HG03103 (cell line): Measurements from ENCODE around the gene EPHX1.
A peak's percentile ranks its signal among the peaks of the same experiment; 100 is the strongest.
"Not testable (repeated sequence)": the region's sequence is repeated elsewhere in the genome, so short reads cannot be mapped to it uniquely, and the experiment has no call there.

Source experiments
- ATAC-seq: cut with Tn5 transposase; IDR thresholded peaks from one replicate; pipeline ENCODE4 v1.9.1; 2021; ENCODE audit warnings: low read depth; ENCODE audit not compliant: unreplicated experiment

Gene EPHX1

DNA sequence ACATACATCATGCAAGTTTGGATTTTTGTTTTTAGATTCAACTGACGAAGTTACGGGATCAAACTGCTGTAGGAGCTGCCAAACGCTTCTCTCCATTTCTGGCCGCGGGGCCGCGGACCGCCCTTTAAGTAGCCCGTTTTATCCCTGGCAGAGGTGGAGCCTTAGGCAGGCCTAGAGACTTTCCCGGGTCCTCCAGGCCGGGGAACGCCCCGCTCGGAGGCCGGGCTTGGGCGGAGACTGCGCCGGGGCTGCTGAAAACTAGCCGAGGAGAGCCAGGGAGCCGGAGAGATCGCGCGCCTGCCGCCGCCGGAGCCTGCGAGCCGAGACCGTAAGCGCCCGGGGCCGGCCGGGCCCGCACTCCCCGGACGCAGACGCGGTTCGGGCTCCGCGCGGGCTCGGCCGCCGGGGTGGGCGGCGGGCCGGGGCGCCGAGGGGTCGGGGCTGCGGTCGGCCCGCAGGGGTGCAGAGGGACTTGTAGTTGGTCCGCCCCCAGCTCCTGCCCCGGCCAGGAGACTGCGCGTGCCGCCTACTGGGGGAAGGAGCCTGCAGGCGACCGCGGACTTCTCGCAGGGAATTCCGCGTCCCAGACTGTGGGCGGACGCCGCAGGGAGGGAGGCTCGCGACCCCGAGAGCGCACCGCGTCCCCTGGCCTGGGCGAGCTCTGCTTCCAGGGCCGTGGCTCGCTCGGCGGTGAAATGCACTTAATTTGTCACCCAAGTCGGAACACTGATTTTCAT is at the start of gene EPHX1:
TSS of gene EPHX1 (plus strand) at position 283 of the 737 bp plus-strand sequence. CDS start 18,606 bp downstream, outside the sequence.
- peak; percentile 92 for ATAC-seq

DNA sequence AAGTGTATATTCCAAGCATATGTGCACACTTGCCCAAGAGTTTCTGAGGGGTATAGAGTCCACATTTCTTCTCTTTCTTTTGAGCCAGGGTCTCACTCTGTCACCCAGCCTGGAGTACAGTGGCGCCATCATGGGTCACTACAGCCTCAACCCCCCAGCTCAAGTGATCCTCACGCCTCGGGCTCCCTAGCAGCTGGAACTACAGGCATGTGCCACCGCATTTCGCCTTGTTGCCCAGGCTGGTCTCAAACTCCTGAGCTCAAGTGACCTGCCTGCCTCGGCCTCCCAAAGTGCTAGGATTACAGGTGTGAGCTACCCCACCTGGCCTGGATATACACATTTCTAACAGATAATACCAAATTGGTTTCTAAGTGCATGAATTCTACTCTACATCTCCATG is 49.4 kb upstream of the EPHX1 start:
- no peak for ATAC-seq

DNA sequence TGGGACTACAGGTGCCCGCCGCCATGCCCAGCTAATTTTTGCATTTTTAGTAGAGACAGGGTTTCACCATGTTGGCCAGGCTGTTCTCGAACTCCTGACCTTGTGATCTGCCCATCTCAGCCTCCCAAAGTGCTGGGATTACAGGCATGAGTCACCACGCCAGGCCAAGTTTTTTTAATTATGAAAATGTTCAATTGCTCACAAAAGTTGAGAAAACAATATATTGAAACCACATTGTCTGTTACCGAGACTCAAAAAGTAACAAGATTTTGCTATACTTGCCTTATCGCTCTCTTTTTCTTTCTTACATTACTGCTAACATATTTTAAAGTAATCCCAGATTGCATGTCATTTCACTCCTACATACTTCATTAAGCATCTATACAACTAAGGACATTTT is 48.5 kb upstream of the EPHX1 start:
- not testable (repeated sequence) for ATAC-seq

DNA sequence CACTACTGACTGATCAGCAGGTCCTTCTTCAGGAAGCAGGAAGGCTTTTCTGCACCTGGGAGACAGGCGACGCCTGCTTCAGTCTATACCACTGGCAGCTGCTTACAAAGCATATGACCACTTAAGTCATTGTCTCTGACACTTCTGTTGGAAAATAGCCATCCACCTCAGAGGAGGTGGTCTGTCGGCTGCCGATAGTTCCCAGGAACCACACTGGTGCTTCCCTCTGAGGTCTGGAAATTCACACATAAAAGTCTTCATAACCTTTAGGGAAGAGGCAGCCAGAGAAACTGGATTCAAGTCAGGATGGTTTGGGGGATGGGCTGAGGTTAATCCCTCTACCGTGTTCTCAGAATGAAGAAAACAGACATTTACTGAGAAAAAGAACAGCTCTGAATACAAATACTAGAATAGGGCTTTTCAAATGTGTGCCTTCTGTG is 47.9 kb upstream of the EPHX1 start:
- ATAC-seq, result no peak

DNA sequence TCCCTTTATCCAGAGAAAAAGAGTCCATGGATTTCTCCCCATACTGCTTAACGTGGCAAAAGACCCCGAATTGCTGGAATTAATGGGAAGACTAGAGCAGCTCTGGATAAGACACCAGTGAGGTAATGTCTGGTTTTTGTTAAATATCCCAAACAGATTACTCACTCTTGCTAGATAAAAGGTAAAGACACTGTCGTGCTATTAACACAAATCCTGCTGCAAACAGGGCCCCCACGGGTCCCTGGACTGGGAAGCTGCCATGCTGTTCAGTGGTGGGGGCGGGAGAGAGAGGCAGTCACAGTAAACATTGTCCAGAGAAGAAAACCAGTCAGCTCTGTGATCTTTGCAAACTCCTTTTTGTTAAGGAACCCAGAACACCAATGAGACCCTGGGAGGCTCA is 47.5 kb upstream of the EPHX1 start:
- no peak for ATAC-seq

DNA sequence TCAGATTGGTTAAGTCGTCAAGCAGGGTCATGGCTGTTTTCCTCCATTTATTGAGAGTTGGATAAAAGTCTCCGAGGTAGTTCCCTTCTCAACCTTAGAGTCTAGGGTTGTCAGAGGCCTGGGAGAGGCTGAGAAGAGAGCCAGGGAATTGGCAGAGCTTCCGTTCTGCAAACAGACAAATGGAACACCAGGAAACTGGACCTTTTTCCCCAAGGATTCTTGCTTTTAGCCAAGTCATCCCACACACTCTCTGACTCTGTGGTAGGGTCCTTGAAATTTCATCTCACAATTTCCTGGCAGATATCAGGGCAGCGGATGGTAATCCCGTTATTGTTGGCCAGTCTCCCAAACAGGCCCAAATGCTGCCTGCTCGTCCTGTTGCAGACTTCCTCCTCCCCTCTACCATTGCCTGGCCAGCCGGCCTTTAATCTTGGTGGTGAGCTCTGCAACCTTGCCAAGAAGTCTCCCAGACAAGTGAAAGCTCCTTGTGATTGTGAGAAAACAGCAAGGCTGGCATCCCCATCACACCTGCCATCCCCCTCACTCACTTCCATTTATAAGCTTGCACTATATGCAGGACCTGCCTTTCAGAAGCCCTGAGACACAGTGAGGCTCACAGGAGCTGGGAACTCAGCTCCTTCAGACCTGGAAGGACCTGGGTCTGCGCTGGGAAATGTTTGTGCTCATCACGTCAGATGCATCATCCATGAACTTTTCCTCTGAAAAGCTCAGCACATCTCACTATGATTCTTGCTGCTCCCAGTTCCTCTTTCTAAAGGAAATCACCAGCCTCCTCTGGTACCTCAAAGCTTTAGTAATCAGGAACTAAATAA is 46.0 kb upstream of the EPHX1 start:
- no peak for ATAC-seq

DNA sequence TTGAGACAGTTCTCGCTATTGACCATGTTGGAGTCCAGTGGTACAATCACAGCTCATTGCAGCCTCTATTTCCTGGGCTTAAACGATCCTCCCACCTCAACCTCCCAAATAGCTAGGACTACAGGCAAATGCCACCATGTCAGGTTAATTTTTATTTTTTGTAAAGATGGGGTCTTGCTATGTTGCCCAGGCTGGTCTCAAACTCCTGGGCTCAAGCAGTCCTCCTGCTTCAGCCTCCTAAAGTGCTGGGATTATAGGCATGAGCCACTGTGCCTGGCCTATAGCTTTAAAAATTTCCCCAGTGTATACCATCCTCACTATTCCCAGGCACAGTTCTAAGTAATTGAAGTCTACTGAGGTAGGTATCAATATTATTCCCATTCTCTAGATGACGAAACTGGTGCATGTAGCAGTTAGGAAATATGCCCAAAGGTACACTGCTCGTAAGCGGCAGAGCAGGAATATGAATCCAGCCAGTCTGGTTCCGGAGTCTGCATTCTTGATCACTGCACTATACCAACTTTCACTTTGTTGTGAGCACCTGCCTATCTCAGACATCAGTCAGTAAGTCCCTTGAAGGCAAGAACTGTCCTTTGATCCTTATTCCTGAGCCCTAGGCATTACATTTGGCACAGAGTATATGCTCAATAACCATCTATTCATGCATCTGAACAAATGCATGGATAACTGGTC is 43.8 kb upstream of the EPHX1 start:
- ATAC-seq, result no peak

DNA sequence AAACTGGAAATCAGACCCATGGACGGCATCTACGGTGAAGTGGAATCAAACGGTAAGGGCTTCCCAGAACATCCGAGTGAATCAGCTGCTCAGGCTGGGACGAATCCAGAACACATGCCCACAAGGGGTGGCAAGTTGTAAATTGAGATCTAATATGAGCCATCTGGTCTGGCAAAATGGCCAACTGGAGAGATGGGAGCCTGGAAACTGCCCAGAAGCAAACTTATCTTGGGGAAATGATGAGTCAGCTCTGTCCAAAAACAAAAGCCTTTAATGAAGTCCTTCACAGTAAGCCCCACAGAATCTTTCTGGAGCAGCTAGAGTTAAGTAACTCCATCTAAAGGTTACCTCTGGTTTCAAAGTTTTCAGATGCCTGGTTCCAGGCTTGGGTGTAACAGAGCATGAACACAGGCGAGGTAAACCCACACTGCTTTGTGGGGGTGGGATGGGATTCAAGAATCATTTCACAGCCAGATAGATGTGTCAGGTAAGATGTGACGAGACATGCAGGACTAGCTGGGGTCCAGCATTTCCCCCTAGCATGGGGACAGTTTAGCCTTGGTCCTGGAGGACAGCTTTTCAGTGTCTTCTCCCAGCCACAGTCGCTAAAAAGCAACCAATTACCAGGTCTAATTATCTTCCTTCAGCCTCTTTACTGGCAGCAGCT is 42.8 kb upstream of the EPHX1 start:
- no peak for ATAC-seq

DNA sequence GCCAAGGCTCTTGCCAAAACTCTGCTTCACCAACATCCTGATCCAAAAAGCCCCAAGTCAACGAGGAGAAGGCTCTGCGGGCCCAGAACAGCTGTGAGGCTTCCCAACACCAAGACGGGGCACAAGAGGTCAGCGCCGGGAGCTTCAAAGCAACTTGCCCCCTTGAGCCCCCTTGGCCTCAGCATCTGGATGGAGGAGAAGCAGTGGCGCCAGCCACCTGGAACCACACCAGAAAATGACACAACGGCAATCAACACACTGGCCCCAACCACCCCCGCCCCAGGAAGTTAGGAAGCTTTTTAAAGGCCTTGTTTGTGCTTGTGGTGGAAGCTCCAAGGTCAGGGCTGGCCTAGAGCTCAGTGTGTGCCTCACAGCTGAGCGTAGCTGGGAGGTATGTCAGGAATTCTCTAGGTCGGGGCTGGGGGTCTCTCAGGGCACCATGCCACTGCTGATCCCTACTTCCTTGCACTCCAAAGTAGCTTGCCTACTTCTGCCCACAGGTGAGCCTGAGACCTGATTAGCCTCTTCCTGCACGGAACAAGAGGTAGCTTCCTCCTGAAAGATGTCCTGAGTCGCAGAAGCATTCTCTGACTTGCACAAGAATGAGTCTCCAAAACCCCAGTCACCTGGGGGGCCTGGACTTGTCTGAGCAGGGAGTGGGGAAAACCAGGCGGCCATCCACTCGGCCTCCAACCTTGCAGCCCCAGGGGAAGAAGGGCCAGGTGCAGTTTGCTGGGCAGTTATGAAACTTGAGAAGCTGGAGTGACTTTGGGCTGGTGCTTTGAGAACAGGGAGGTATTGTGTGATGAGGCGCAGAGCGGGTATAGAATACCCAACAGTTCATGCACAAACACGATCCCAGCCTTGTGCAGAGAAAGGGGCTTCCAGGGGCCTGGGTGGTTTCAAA is 42.0 kb upstream of the EPHX1 start:
- no peak for ATAC-seq

DNA sequence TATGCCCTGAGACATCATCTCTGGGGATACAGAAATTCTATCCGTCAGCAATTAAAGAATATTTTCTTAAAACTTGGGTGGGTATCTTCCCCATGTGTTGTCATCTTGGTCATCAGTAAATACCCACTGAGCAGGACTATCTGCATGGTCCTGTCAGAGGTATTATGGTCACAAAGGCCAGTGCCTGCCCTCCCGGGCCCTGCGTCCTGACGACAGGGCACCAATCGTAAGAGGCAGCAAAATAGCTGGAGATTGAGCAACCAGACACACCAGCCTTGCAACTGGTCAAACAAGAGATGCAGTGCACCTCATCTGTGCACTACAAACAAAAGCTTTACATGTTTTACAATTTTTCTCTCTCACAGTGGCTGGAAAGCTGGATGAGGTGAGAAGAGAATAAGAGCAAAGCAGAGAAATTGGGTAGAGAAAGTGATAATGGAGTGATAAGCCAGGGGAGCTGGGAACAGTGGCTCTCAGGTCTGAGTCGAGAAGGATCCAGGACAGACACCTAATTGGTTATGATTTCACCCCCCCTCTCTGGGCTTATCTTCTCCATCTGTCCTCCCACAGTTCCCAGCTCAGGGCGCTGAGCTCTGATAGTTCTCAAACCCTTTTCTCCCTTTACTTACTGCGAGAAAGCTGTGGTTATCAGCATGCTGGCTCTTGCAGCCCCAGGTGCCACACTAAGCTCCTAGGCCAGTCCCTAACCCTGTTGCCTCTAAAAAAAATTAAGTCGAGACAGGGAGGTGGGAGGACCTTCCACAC is 41.1 kb upstream of the EPHX1 start:
- ATAC-seq, result no peak

DNA sequence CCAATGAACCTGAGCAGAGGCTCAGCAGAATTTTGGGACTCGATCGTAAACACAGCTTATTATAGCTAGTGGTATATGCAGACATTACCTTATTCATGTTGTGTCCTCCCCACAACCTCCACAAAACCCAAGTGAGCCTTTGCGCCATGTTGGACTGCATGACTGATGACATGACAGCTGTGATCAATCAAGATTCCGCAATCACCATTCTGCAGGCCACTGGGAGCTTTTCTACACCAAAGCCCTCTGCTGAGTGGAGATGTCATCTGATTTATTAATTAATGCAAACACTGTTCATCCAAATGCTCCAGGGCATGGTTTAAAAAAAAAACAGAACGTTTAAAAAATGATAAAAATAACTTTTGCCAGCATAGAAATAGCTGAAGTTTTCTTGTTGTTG is 40.2 kb upstream of the EPHX1 start:
- no peak for ATAC-seq

DNA sequence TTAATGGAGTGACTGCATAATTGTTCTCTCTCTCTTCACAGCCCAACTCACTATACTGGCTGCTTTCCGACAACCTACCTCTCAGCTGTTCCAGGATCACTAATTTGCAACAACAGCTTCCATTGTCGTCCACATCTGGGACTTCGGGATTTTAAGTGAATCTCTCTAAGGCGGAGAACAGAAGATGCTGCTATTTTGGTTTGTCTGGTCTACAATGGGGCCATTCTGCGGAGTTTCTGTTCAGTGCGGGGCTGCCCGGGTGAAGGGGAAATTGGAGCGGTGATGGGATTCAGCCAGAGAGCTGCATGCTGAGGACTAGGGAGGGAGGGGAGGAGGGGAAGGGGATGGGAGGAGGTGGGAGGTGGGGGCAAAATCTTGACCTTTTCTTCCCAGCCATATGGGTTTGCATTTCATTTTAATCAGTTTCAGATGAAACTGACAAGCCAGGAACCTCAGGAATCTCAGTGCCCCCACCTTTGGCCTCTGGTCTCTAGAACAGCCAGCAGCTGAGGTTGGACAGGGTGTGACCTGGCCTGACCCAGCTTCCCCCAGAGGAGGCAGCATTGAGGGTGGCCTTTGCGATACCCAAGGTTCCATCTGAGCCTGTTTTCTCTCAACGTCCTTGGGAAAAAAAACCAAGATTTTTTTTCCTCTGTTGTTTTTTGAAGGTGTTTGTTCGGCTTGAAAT is 39.2 kb upstream of the EPHX1 start:
- no peak for ATAC-seq

DNA sequence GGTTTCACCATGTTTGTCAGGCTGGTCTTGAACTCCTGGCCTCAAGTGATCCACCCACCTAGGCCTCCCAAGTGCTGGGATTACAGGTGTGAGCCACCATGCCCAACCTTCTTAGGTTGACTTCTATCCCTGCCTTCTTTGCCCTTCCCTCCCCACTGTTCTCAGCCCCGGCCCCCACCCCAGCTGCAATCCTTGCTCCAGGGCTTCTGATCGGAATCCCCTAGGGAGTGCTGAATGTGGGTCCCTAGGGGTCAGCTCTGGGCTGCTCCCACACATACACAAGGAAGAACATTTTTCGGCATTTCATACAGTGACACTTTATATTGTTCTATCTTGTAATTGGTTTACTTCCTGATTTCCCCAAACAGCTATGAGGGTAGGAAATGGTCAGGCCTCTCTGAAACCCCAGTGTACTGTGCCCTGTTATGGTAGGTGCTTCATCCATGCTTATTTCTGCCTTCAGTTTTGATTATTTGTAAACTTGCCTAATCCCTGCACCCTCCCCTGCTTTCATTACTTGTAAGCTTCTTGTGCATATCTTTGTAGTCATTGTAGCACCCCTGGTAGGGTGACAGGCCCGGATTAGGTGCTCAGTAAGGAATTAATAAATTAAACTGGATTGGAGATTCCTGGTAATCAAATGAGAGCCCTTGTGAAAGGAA is 38.1 kb upstream of the EPHX1 start:
- no peak for ATAC-seq

DNA sequence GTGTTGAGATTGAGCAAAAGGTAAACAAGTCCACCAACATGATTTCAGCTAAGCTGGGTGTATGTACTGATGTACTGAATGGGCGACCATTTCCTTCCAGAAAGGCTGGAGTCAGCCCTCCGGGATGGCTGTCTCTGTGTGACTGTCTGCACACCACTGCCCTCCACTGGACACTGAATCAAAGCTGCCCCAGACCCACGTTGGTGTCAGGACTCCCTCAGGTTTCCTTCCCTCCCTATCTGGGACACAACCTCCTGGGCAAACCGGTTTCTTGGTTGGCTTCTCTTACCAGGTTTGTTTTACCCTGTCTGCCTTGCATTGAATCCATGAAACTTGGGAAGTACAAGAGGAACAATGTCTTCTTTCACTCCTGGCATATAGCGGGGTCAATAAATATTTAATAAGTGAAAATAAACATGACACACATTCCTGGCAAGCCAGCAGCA is 37.6 kb upstream of the EPHX1 start:
- ATAC-seq, result no peak

DNA sequence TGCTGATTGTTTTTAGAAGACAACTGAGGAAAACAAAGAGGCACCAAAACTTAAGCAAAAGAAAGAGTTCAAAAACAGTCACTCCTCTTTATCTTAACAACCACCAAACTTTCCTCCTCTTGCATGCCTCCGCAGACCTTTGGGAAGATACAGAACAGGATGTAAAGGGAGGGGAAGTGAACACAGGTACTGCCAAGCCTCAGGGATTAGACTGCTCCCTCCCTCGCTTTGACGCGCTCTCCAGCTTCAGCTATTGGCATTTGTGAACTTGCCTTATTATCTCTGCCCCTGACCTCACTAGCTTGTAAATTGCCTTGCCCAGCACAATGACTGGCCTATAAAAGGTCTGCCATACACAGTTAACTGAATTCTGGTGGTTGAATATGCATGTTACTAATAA is 37.1 kb upstream of the EPHX1 start:
- ATAC-seq, result no peak

DNA sequence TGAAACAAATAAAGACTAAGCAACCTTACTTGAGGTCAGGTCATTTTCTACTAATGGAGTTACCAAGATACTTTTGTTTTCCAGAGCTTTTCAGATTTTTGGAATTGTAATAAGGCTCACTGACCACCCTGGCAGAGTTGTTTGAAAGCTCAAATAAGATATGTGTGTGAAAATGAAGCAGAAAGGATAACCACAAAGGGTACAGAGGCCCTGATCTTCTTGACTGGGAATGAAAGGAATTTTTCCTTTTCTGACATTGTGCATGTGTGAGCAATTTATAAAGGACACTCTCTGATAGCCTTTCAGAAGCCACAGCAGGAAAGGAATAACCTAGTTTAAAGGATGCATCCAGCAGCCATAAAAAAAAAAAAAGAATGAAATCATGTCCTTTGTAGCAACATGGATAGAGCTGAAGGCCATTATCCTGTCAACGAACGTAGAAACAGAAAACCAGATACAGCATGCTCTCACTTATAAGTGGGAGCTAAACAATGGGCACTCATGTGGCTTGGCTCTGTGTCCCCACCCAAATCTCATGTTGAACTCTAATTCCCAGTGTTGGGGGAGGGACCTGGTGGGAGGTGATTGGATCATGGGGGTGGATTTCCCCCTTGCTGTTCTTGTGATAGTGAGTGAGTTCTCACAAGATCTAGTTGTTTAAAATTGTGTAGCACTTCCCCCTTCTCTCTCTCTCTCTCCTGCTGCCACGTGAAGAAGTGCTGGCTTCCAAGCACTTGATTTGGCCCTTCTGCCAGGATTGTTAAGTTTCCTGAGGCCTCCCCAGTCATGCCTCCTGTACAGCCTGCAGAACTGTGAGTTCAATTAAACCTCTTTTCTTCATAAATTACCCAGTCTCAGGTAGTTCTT is 35.4 kb upstream of the EPHX1 start:
- no peak for ATAC-seq

DNA sequence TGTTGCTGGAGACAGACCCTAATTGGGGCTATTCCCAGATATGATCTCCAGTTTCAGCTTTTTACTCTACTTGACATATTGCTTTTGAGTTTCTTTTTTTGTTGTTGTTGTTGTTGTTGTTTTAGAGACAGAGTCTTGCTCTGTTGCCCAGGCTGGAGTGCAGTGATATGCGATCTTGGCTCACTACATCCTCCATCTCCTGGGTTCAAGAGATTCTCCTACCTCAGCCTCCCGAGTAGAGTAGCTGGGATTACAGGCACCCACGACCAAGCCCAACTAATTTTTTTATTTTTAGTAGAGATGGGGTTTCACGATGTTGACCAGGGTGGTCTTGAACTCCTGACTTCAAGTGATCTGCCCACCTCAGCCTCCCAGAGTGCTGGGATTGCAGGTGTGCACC is 33.6 kb upstream of the EPHX1 start:
- ATAC-seq, result no peak
